ENCODE results near the gene ZBTB17.

DNA sequence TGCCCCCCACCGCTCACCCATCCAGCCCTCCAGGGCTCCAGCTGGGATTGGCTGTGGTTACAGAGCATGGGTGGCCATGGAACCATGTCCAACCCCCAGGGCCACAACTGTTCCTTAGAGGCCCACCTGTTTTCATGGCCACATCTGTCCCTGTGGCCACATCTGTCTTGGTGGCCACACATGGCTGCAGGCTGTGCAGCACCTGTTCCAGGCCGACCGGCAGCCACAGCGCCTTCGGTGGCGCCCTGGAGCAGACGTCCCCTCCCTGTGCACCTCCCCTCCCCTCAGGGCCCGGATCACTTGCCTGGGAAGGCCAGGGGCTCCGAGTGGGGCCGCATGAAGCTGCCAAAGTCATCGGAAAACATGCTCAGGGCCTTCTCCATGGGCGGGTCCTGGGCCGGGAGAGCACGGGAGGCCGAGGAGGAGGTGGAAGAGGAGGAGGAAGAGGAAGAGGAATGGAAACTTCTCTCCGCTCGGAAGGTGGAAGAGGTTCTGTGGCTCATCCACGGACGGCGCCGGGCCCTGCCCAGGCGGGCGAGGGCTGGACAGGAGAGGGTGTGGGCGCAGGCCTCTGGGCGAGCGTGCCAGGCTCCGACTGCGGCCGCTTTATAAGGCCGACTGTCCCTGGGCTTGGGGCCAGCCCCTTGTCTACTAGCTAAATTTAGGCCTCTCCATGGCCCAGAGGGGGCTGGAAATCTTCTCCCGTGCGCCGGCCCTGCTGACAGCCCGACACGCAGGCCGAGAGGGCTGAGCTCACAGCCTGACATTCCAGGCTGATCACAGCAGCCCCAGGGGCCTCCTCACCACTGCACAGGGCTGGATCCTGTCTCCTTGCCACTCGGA lies 41.8 kb upstream of the ZBTB17 start, which contains the start of gene HSPB7:
- TF ChIP-seq CTCF (IDR thresholded peaks at IDR 0.05) (peak in 2 of 6 experiments; percentile 4 to 16), POLR2A (IDR thresholded peaks at IDR 0.05) (peak; percentile 86 to 96)
